HG03521 (cell line): Measurements from ENCODE around the gene KIF21A.
A peak's percentile ranks its signal among the peaks of the same experiment; 100 is the strongest.
"Not testable (repeated sequence)": the region's sequence is repeated elsewhere in the genome, so short reads cannot be mapped to it uniquely, and the experiment has no call there.

Source experiments
- ATAC-seq: cut with Tn5 transposase; IDR thresholded peaks from one replicate; pipeline ENCODE4 v1.9.1; 2021; ENCODE audit warnings: mild to moderate bottlenecking, moderate library complexity; ENCODE audit not compliant: unreplicated experiment

Gene KIF21A

GRCh38 chr12:39443081-39443928 is at the start of gene KIF21A:
Gene KIF21A, minus strand, starts transcription at chr12:39443120. Its CDS starts 150 bp downstream, at chr12:39442970.
- ATAC-seq: peak; percentile 95

- ATAC-seq: no peak
Measured at GRCh38 chr12:39490500-39491282, 47.8 kb upstream of the KIF21A start.

GRCh38 chr12:39483597-39483996 is 40.7 kb upstream of the KIF21A start:
- no peak for ATAC-seq

- ATAC-seq: no peak
Measured at GRCh38 chr12:39483042-39483441, 40.1 kb upstream of the KIF21A start.

- ATAC-seq: no peak
Measured at GRCh38 chr12:39476894-39477293, 34.0 kb upstream of the KIF21A start.

- no peak for ATAC-seq
Measured at GRCh38 chr12:39476121-39476520, 33.2 kb upstream of the KIF21A start.

GRCh38 chr12:39475136-39475535 is 32.2 kb upstream of the KIF21A start:
- ATAC-seq: not testable (repeated sequence)

GRCh38 chr12:39467432-39467870 is 24.5 kb upstream of the KIF21A start:
- peak; percentile 58 for ATAC-seq

- ATAC-seq: no peak
Measured at GRCh38 chr12:39464976-39465695, 22.2 kb upstream of the KIF21A start.

- ATAC-seq: no peak
Measured at GRCh38 chr12:39461059-39461458, 18.1 kb upstream of the KIF21A start.

- ATAC-seq: no peak
Measured at GRCh38 chr12:39459027-39459434, 16.1 kb upstream of the KIF21A start.

GRCh38 chr12:39451977-39452376 is 9.1 kb upstream of the KIF21A start:
- no peak for ATAC-seq

- ATAC-seq: no peak
Measured at GRCh38 chr12:39448038-39448437, 5.1 kb upstream of the KIF21A start.

- ATAC-seq: no peak
Measured at GRCh38 chr12:39443929-39444209, 949 bp upstream of the KIF21A start.

- peak; percentile 30 for ATAC-seq
Measured at GRCh38 chr12:39442831-39443080, 164 bp downstream of the KIF21A start.

GRCh38 chr12:39441963-39442830 is 723 bp downstream of the KIF21A start:
- peak; percentile 16 for ATAC-seq

- ATAC-seq: no peak
Measured at GRCh38 chr12:39441189-39441962, 1.5 kb downstream of the KIF21A start.

- ATAC-seq: no peak
Measured at GRCh38 chr12:39440781-39441180, 2.1 kb downstream of the KIF21A start.

GRCh38 chr12:39440101-39440500 is 2.8 kb downstream of the KIF21A start:
- no peak for ATAC-seq

GRCh38 chr12:39435531-39435930 is 7.4 kb downstream of the KIF21A start:
- no peak for ATAC-seq
